Activated CD8-positive, alpha-beta T cell treated with anti-CD3 and anti-CD28 coated beads, Interleukin-2, amount 10 ng/mL, durations not matched to agents 7 days and 5 days (primary cell): ENCODE results near the gene LHX6. TPM values are rescaled to one million over a fixed set of nuclear protein-coding genes. Genes with fewer than 3 reads are reported as not detected.

Experiments used
- ATAC-seq: fragments of 150-1000 bp; cut with Tn5 transposase; one replicate; pipeline ENCODE4 v1.10.0; 2021; ENCODE audit warnings: moderate library complexity
- CTCF ChIA-PET: fragments of 350-600 bp; sonication (Branson Sonifier 250); formaldehyde crosslinking; loops from one replicate; lab custom pipeline; 2021; ENCODE audit warnings: antibody characterized with exemption; lab: Charles Lee
- POLR2A ChIA-PET: fragments of 350-600 bp; sonication (Branson Sonifier 250); formaldehyde crosslinking; loops from one replicate; lab custom pipeline; 2021; ENCODE audit warnings: antibody characterized with exemption; lab: Charles Lee
- DNase-seq: peaks from one replicate; pipeline ENCODE4 v3.0.0-alpha.2; 2020
- H3K27ac Mint-ChIP-seq: one replicate; pipeline ENCODE4 v1.8.0; 2021; ENCODE audit warnings: mild to moderate bottlenecking, mixed read lengths
- H3K27me3 Mint-ChIP-seq: one replicate; pipeline ENCODE4 v1.8.0; 2021; ENCODE audit warnings: low read depth, mixed read lengths
- H3K36me3 Mint-ChIP-seq: one replicate; pipeline ENCODE4 v1.8.0; 2021; ENCODE audit warnings: low read depth, mixed read lengths
- H3K4me1 Mint-ChIP-seq: one replicate; pipeline ENCODE4 v1.8.0; 2021; ENCODE audit warnings: low read depth, mixed read lengths
- H3K4me3 Mint-ChIP-seq: one replicate; pipeline ENCODE4 v1.8.0; 2021; ENCODE audit warnings: mild to moderate bottlenecking, mixed read lengths
- H3K9me3 Mint-ChIP-seq: one replicate; pipeline ENCODE4 v1.8.0; 2022; ENCODE audit warnings: mixed read lengths; ENCODE audit not compliant: insufficient read depth
- total RNA-seq, 2 experiments: library from RNA; stranded (reverse); gene quantifications; one replicate each; pipeline ENCODE4 v1.2.3, GENCODE V29; 2021

LHX6 gene
- total RNA-seq, 2 experiments from 2014 or later: not detected

GRCh38 chr9:122261469-122261881 is 32.7 kb upstream of the LHX6 start:
- H3K4me3 Mint-ChIP-seq: no peak overlapping the region
- CTCF ChIA-PET: no interaction called here
- no peak overlapping the region for H3K27ac Mint-ChIP-seq
- H3K36me3 Mint-ChIP-seq: peaks cover 41% of the 10 kb centered on the region
- peaks cover 32% of the 10 kb centered on the region for H3K4me1 Mint-ChIP-seq
- no peak for ATAC-seq
- no peaks in the 10 kb centered on the region for H3K9me3 Mint-ChIP-seq
- no peaks in the 10 kb centered on the region for H3K27me3 Mint-ChIP-seq
- POLR2A ChIA-PET: no interaction called here
- no peak for DNase-seq

- Mint-ChIP-seq H3K27me3 (no peaks in the 10 kb centered on the region), H3K9me3 (no peaks in the 10 kb centered on the region), H3K4me1 (peaks cover 22% of the 10 kb centered on the region), H3K27ac (no peak overlapping the region), H3K36me3 (peaks cover 31% of the 10 kb centered on the region), H3K4me3 (no peak overlapping the region)
- ChIA-PET POLR2A (no interaction called here), CTCF (no interaction called here)
- no peak for ATAC-seq
- DNase-seq: no peak
Observed at GRCh38 chr9:122258886-122259415, 30.2 kb upstream of the LHX6 start.

DNA sequence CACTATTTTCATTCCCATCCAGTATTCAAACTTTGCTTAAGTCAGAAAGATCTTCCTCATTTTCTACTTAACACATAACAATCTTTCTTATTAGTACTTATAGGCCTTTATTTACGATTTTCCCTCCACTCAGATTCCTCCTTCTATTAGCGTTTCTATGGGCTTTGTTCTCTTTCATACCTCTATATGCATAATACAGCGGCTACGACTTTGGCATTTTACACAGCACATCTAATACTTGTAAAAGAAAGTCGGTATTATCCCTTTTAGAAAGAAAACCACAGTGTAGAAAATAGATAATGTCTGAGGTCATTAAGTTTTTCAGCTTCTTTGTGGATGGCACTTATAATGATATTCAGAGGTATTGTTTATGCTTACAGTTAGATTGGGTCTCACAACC is 27.4 kb upstream of the LHX6 start:
- POLR2A ChIA-PET: no interaction called here

DNA sequence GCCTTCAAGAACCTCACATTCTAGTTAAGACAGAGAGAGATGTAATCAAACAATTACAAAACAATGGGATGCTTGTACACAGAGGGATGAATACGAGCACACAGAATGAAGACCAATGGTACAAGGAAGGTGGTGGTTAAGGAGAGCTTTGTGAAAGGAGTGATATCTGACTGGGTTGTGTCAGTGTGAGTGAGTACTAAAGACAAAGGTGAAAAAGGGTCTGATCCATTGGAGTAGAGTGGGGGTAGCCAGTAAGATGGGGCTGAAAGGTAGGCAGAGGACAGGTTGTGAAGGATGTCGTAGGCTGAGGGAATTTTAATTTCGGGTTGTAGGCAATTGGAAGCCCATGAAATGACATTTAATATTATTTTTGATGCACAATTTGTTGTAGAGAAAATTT is 26.0 kb upstream of the LHX6 start:
- Mint-ChIP-seq H3K4me1 (no peaks in the 10 kb centered on the region), H3K27ac (no peak overlapping the region), H3K4me3 (no peak overlapping the region), H3K36me3 (peaks cover 28% of the 10 kb centered on the region), H3K9me3 (no peaks in the 10 kb centered on the region), H3K27me3 (no peaks in the 10 kb centered on the region)
- ATAC-seq (no peak), DNase-seq (no peak)
- ChIA-PET POLR2A (no interaction called here), CTCF (interaction anchor here (1.8 kb wide), 1 partner anchor 9 kb away, joined by 5 read pairs; the partner anchor contains the start of genes MRRF and RBM18)

More for the DNA sequence above, 27.4 kb upstream of the LHX6 start:
- Mint-ChIP-seq H3K9me3 (no peaks in the 10 kb centered on the region), H3K36me3 (peaks cover 30% of the 10 kb centered on the region), H3K27ac (no peak overlapping the region), H3K4me1 (peaks cover 2% of the 10 kb centered on the region), H3K4me3 (no peak overlapping the region), H3K27me3 (no peaks in the 10 kb centered on the region)
- no peak for ATAC-seq
- DNase-seq: no peak
- CTCF ChIA-PET: interaction anchor here (0.7 kb wide), 1 partner anchor 157 kb away, joined by 4 read pairs; no protein-coding TSS in a partner anchor

DNA sequence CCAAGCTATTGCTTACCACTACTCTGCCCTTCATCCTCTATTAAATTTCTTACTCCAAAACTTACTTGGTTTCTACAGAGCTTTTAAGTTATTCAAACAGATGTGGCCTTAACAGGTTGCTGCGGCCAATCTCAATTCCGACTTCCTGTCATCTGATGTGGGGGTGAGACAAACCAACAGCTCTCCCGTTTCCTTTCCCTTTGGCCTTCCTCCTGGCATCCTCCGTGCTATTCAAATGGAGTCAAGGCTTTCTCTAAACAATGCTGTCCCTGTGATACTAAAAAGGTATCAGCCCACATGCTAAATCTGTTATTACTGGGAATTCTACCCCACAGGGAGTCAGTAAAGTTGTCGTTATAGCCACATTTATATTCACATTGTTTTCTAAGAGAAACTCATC is 24.0 kb upstream of the LHX6 start:
- DNase-seq (no peak), ATAC-seq (no peak)
- no peaks in the 10 kb centered on the region for H3K4me1 Mint-ChIP-seq
- peaks cover 19% of the 10 kb centered on the region for H3K36me3 Mint-ChIP-seq
- no peaks in the 10 kb centered on the region for H3K27me3 Mint-ChIP-seq
- H3K9me3 Mint-ChIP-seq: no peaks in the 10 kb centered on the region
- no peak overlapping the region for H3K27ac Mint-ChIP-seq
- H3K4me3 Mint-ChIP-seq: no peak overlapping the region
- POLR2A ChIA-PET: no interaction called here
- CTCF ChIA-PET: no interaction called here

GRCh38 chr9:122251351-122251750 is 22.6 kb upstream of the LHX6 start:
- H3K9me3 Mint-ChIP-seq: no peaks in the 10 kb centered on the region
- CTCF ChIA-PET: interaction anchor here (0.7 kb wide), 2 partner anchors 12 to 152 kb away, joined by 3 to 4 read pairs; no protein-coding TSS in a partner anchor
- no peaks in the 10 kb centered on the region for H3K4me1 Mint-ChIP-seq
- H3K36me3 Mint-ChIP-seq: peaks cover 26% of the 10 kb centered on the region
- H3K27ac Mint-ChIP-seq: no peak overlapping the region
- POLR2A ChIA-PET: no interaction called here
- no peaks in the 10 kb centered on the region for H3K27me3 Mint-ChIP-seq
- DNase-seq (no peak), ATAC-seq (no peak)
- no peak overlapping the region for H3K4me3 Mint-ChIP-seq

GRCh38 chr9:122248448-122248865 is 19.7 kb upstream of the LHX6 start:
- H3K27ac Mint-ChIP-seq: no peak overlapping the region
- no peaks in the 10 kb centered on the region for H3K9me3 Mint-ChIP-seq
- no peak overlapping the region for H3K4me3 Mint-ChIP-seq
- H3K27me3 Mint-ChIP-seq: no peaks in the 10 kb centered on the region
- CTCF ChIA-PET: no interaction called here
- DNase-seq: no peak
- POLR2A ChIA-PET: no interaction called here
- H3K36me3 Mint-ChIP-seq: peaks cover 44% of the 10 kb centered on the region
- ATAC-seq: no peak
- no peaks in the 10 kb centered on the region for H3K4me1 Mint-ChIP-seq

- Mint-ChIP-seq H3K27ac (no peak overlapping the region), H3K36me3 (peaks cover 51% of the 10 kb centered on the region), H3K27me3 (no peaks in the 10 kb centered on the region), H3K9me3 (no peaks in the 10 kb centered on the region), H3K4me3 (no peak overlapping the region), H3K4me1 (no peaks in the 10 kb centered on the region)
- CTCF ChIA-PET: interaction anchor here (2.3 kb wide), 1 partner anchor 147 kb away, joined by 6 read pairs; no protein-coding TSS in a partner anchor
- ATAC-seq (no peak), DNase-seq (no peak)
- POLR2A ChIA-PET: no interaction called here
Observed at GRCh38 chr9:122246666-122247065, 17.9 kb upstream of the LHX6 start.

DNA sequence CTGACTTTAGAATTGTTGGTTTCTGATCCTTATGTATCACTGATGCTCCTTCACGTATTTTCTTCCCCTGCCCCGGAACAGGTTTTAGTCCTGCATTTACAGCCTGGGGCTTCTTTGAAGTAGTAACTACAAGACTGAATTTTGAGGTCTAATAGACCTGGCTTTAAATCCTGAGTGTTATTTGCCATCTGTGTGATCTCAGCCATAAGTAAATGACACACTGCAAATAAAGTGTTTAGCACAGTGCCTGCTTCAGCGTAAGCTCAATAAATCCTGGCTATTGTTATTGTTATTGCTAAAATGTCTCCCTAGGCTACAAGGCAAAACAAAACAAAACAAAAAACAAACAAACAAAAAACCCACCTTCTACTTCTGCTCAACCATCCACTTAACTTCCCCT is 15.6 kb upstream of the LHX6 start:
- H3K4me1 Mint-ChIP-seq: no peaks in the 10 kb centered on the region
- DNase-seq (no peak), ATAC-seq (no peak)
- peaks cover 48% of the 10 kb centered on the region for H3K36me3 Mint-ChIP-seq
- H3K4me3 Mint-ChIP-seq: no peak overlapping the region
- no peak overlapping the region for H3K27ac Mint-ChIP-seq
- ChIA-PET POLR2A (no interaction called here), CTCF (interaction anchor here (2.3 kb wide), 1 partner anchor 145 kb away, joined by 6 read pairs; no protein-coding TSS in a partner anchor)
- H3K27me3 Mint-ChIP-seq: no peaks in the 10 kb centered on the region
- H3K9me3 Mint-ChIP-seq: no peaks in the 10 kb centered on the region

DNA sequence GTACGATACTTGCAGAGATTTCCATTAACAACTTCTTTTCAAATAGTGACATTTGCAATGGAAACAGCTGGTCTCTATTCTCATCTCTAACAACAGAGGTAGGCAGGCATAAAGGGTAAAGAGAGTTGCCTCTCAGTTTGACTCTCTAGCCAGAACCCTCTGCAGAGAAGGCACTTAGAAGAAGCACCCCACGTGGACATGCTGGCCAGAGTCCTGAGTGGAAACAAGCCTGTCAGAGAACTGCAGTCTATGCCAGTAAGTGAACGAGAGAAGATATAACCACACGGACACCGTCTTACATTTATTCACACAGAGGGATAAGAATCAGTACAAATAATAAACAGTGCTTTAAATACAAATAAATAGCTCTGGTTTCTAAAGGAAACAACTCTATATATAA is 11.0 kb upstream of the LHX6 start:
- Mint-ChIP-seq H3K9me3 (no peaks in the 10 kb centered on the region), H3K27ac (no peak overlapping the region), H3K4me3 (no peak overlapping the region), H3K4me1 (no peaks in the 10 kb centered on the region), H3K27me3 (peaks cover 2% of the 10 kb centered on the region), H3K36me3 (peaks cover 32% of the 10 kb centered on the region)
- DNase-seq: no peak
- ATAC-seq: no peak
- ChIA-PET CTCF (interaction anchor here (1.4 kb wide), 1 partner anchor 12 kb away, joined by 4 read pairs; no protein-coding TSS in a partner anchor), POLR2A (interaction anchor here (0.6 kb wide), 1 partner anchor 45 kb away, joined by 3 read pairs; no protein-coding TSS in a partner anchor)

DNA sequence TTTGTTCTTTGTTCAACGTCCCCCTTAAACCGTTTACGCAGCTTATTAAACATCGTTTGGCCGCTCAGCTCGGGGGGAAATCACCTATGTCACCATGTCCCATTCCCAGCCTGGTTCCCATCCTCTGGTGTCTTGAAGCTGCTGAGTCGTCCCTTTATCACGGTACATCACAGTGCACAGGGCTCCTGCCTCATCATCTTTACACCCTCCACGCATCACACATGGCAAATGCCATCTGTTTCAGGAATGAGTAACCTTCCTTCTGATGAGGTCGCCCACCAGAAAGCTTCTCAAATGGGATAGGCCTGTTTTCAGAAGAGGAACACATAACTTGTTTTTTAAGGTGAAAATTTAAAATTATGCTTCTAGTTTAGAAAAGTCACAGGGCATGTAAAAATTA is 7.9 kb upstream of the LHX6 start:
- ChIA-PET POLR2A (no interaction called here), CTCF (interaction anchor here (1.2 kb wide), 1 partner anchor 114 kb away, joined by 3 read pairs; no protein-coding TSS in a partner anchor)
- DNase-seq (no peak), ATAC-seq (no peak)
- Mint-ChIP-seq H3K27me3 (peaks cover 11% of the 10 kb centered on the region), H3K27ac (no peak overlapping the region), H3K4me1 (no peaks in the 10 kb centered on the region), H3K4me3 (no peak overlapping the region), H3K9me3 (no peaks in the 10 kb centered on the region), H3K36me3 (peaks cover 12% of the 10 kb centered on the region)

DNA sequence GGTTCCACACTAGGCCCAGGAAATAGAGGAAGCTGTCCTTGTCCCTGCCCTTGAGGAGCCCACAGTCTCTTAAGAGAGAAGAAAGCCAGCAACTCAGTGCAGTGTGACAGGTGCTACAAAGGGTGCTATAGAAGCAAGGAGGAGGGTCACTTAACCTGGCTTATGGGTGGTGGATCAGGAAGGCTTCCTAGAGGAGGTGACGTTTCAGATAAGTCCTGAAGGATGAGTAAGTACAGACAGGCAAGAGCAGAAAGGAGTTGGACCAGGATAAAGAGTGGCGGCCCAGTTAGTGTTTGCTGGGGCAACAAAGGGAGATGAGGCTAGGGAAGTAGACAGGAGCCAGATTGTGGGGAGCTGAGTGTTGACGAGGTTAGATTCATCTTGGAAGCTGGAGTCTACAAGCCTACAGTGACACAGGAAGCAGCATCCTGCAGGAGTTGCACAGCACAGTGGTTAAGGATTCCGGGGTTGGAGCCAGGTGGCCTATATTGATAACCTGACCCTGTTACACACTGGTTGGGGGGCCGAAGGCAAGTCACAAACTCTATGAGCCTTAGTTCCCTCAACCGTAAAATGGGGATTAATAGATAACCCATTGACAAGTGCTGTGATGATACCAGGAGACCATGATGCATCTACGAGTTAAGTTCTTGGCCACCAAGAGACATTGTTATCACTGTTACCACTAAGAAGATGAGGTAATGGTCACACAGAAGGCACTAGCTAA is 5.4 kb upstream of the LHX6 start:
- ChIA-PET CTCF (no interaction called here), POLR2A (no interaction called here)
- ATAC-seq (no peak), DNase-seq (no peak)
- Mint-ChIP-seq H3K36me3 (peaks cover 1% of the 10 kb centered on the region), H3K4me3 (no peak overlapping the region), H3K27me3 (peaks cover 11% of the 10 kb centered on the region), H3K9me3 (no peaks in the 10 kb centered on the region), H3K4me1 (no peaks in the 10 kb centered on the region), H3K27ac (no peak overlapping the region)
